Duodenal mucosa (tissue), 2 donors: ENCODE results near the gene SLC35B1.

Experiments used
- H3K27ac ChIP-seq: one replicate; pipeline ENCODE4 v1.7.0; 2013; ENCODE audit warnings: low read depth, low read length
- H3K27me3 ChIP-seq, 2 donors: one replicate each; pipeline ENCODE4 v1.7.0; 2013; ENCODE audit warnings: low read length in 2 of 2, control low read depth in 1 of 2; ENCODE audit not compliant: insufficient read depth in 2 of 2, control insufficient read depth in 1 of 2
- H3K36me3 ChIP-seq, 2 donors: one replicate each; pipeline ENCODE4 v1.7.0; 2013; ENCODE audit warnings: low read length in 2 of 2, control low read depth in 1 of 2; ENCODE audit not compliant: insufficient read depth in 2 of 2, control insufficient read depth in 1 of 2
- H3K4me1 ChIP-seq, 2 donors: one replicate each; pipeline ENCODE4 v1.7.0; 2013; ENCODE audit warnings: low read length in 2 of 2, control low read depth in 1 of 2; ENCODE audit not compliant: insufficient read depth in 2 of 2, control insufficient read depth in 1 of 2
- H3K4me3 ChIP-seq, 2 donors: one replicate each; pipeline ENCODE4 v1.7.0; 2013; ENCODE audit warnings: low read length in 2 of 2, low read depth in 1 of 2
- H3K9ac ChIP-seq, 2 donors: one replicate each; pipeline ENCODE4 v1.7.0; 2013; ENCODE audit warnings: low read length in 2 of 2, low read depth in 1 of 2
- H3K9me3 ChIP-seq, 2 donors: one replicate each; pipeline ENCODE4 v1.7.0; 2013; ENCODE audit warnings: low read length in 2 of 2, control low read depth in 1 of 2; ENCODE audit not compliant: control insufficient read depth in 1 of 2

SLC35B1 gene

GRCh38 chr17:49723423-49723822 lies 15.7 kb upstream of the SLC35B1 start:
- no peak overlapping the region for H3K4me3 ChIP-seq
- H3K9me3 ChIP-seq, result peaks cover 0 to 3% of the 10 kb centered on the region in 2 donors
- H3K9ac ChIP-seq, result no peak overlapping the region
- H3K36me3 ChIP-seq, result peaks cover 10 to 39% of the 10 kb centered on the region in 2 donors
- peak overlapping the region; percentile 27 for H3K27ac ChIP-seq
- H3K27me3 ChIP-seq, result no peaks in the 10 kb centered on the region
- peaks cover 18 to 24% of the 10 kb centered on the region in 2 donors for H3K4me1 ChIP-seq

DNA sequence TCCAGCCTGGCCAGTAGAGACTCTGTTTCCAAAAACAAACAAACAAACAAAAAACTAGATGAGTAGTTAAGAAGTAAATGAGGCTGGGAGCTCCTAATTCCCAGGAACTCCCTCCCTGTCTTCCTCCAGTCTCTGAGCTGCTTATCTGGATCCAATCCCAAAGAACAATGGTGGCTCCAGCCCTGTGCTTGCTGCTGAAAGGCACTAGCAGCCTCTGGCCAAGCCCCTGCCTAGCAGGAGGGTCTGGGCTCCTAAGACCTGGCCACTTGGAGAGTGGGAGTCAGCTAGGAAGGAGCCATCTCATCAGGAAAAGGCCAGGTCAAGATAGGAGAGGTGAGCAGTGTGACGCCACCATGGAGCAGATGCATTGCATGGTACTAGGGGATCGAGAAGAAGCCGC lies 14.3 kb upstream of the SLC35B1 start:
- Histone ChIP-seq H3K36me3 (peaks cover 14 to 51% of the 10 kb centered on the region in 2 donors), H3K9me3 (peaks cover 0 to 3% of the 10 kb centered on the region in 2 donors), H3K4me1 (peaks cover 13 to 15% of the 10 kb centered on the region in 2 donors), H3K27me3 (no peaks in the 10 kb centered on the region), H3K9ac (no peak overlapping the region), H3K27ac (no peak overlapping the region), H3K4me3 (no peak overlapping the region)

DNA sequence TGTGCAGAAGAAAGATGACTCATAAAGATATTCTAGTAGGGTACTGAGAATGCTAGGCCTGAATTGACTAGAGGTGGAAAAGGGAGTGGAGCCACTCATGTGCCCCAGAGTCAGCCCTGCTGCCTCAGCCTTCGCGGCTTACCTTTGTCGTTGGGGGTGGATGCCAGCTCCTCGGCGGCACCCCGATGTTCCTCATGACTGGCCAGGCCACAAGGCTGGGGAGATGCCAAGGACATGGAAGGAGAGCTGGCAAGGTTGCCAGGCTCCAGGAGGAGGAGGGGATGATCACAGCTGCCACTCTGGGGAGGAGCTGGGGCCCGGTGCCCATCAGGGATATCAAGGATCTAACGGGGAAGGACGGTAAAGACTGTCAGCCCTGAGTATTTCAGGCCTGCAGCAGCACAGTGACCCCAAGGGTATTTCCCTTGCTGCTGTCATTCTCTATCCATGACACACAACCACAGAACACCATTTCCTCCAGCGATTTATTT lies 9.7 kb upstream of the SLC35B1 start:
- H3K9me3 ChIP-seq, result no peaks in the 10 kb centered on the region
- no peak overlapping the region for H3K27ac ChIP-seq
- peaks cover 16 to 78% of the 10 kb centered on the region in 2 donors for H3K36me3 ChIP-seq
- H3K4me1 ChIP-seq, result no peaks in the 10 kb centered on the region
- no peak overlapping the region for H3K4me3 ChIP-seq
- H3K9ac ChIP-seq, result no peak overlapping the region
- H3K27me3 ChIP-seq, result no peaks in the 10 kb centered on the region

- no peak overlapping the region for H3K27ac ChIP-seq
Measured at GRCh38 chr17:49716668-49717364, 9.1 kb upstream of the SLC35B1 start.

GRCh38 chr17:49715717-49716279 lies 8.0 kb upstream of the SLC35B1 start:
- no peak overlapping the region for H3K4me3 ChIP-seq
- no peaks in the 10 kb centered on the region for H3K27me3 ChIP-seq
- peaks cover 19 to 69% of the 10 kb centered on the region in 2 donors for H3K36me3 ChIP-seq
- H3K27ac ChIP-seq, result no peak overlapping the region
- no peaks in the 10 kb centered on the region for H3K9me3 ChIP-seq
- no peak overlapping the region for H3K9ac ChIP-seq
- H3K4me1 ChIP-seq, result no peaks in the 10 kb centered on the region

More at GRCh38 chr17:49716668-49717364, 9.1 kb upstream of the SLC35B1 start:
- H3K4me3 ChIP-seq, result no peak overlapping the region
- H3K27me3 ChIP-seq, result no peaks in the 10 kb centered on the region
- H3K36me3 ChIP-seq, result peaks cover 16 to 78% of the 10 kb centered on the region in 2 donors
- no peaks in the 10 kb centered on the region for H3K4me1 ChIP-seq
- no peaks in the 10 kb centered on the region for H3K9me3 ChIP-seq
- no peak overlapping the region for H3K9ac ChIP-seq

DNA sequence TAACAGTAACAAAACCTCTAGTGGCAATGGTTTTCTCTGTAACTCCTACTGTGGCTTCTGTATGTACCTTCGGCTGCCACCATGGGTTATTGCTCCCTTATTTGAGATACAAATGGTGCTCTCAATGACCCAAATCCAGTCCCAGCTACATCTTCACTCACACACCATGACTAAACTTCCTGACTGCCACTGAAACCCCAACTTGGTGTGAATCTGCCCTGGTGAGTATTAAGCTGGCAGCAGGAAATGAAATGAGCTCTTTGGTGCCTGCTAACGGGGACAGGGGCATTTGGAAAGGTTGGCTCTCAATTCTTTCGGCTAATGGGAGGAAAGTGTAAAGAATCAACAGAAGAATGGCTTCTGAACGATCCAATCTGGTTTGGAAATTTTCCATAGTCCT lies 7.5 kb upstream of the SLC35B1 start:
- no peaks in the 10 kb centered on the region for H3K27me3 ChIP-seq
- H3K9ac ChIP-seq, result no peak overlapping the region
- H3K4me3 ChIP-seq, result no peak overlapping the region
- H3K9me3 ChIP-seq, result no peaks in the 10 kb centered on the region
- peaks cover 17 to 65% of the 10 kb centered on the region in 2 donors for H3K36me3 ChIP-seq
- no peaks in the 10 kb centered on the region for H3K4me1 ChIP-seq
- no peak overlapping the region for H3K27ac ChIP-seq

- H3K4me1 ChIP-seq, result peaks cover 28 to 44% of the 10 kb centered on the region in 2 donors
- H3K27me3 ChIP-seq, result no peaks in the 10 kb centered on the region
- peak overlapping the region in 1 of 2 donors; percentile 97 for H3K9ac ChIP-seq
- H3K27ac ChIP-seq, result no peak overlapping the region
- H3K4me3 ChIP-seq, result peak overlapping the region in 1 of 2 donors; percentile 84
- peaks cover 25 to 38% of the 10 kb centered on the region in 2 donors for H3K36me3 ChIP-seq
- no peaks in the 10 kb centered on the region for H3K9me3 ChIP-seq
Measured at GRCh38 chr17:49708515-49709183, 885 bp upstream of the SLC35B1 start.

DNA sequence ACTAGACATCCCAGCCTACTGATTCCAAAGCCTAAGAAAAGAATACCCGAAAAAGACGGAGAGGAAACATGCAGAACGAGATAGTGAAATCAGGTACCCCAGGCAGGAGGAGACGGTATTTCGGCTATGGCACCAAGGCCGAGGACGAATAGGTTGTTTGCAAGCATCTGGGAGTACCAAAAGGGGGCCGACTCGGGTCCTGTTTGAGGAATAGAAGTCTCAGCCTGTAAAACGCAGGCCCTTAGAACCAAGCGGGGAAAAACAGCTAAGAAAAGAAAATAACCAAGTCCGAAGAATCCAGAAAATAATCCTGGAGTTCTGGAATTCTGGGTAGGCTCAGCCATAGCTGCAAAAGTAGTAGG lies 537 bp downstream of the SLC35B1 start:
- H3K9ac ChIP-seq, result peak overlapping the region; percentile 85 to 97
- peaks cover 35 to 41% of the 10 kb centered on the region in 2 donors for H3K36me3 ChIP-seq
- H3K4me1 ChIP-seq, result peaks cover 29 to 44% of the 10 kb centered on the region in 2 donors
- H3K27me3 ChIP-seq, result no peaks in the 10 kb centered on the region
- H3K27ac ChIP-seq, result no peak overlapping the region
- H3K4me3 ChIP-seq, result peak overlapping the region; percentile 84 to 96
- no peaks in the 10 kb centered on the region for H3K9me3 ChIP-seq

GRCh38 chr17:49705254-49705653 lies 2.5 kb downstream of the SLC35B1 start:
- H3K4me3 ChIP-seq, result peak overlapping the region in 1 of 2 donors; percentile 29
- H3K4me1 ChIP-seq, result peaks cover 29 to 44% of the 10 kb centered on the region in 2 donors
- H3K27ac ChIP-seq, result no peak overlapping the region
- no peaks in the 10 kb centered on the region for H3K9me3 ChIP-seq
- peaks cover 43 to 57% of the 10 kb centered on the region in 2 donors for H3K36me3 ChIP-seq
- H3K9ac ChIP-seq, result no peak overlapping the region
- no peaks in the 10 kb centered on the region for H3K27me3 ChIP-seq
